DOHH2 (cell line): ENCODE results near the gene C16orf95.

Source experiments
- CTCF ChIP-seq: fragments of 200-600 bp; sonication (generic); IDR thresholded peaks from one replicate; pipeline ENCODE4 v1.5.1; 2014; ENCODE audit warnings: antibody characterized with exemption, mild to moderate bottlenecking, low read depth, low read length; ENCODE audit not compliant: poor library complexity, severe bottlenecking
- EZH2phosphoT487 ChIP-seq: fragments of 200-600 bp; sonication (generic); IDR thresholded peaks from 2 replicates; pipeline ENCODE4 v1.6.1; 2017; ENCODE audit warnings: borderline replicate concordance, mild to moderate bottlenecking, antibody characterized with exemption, low read length, moderate library complexity, mixed read lengths

DNA sequence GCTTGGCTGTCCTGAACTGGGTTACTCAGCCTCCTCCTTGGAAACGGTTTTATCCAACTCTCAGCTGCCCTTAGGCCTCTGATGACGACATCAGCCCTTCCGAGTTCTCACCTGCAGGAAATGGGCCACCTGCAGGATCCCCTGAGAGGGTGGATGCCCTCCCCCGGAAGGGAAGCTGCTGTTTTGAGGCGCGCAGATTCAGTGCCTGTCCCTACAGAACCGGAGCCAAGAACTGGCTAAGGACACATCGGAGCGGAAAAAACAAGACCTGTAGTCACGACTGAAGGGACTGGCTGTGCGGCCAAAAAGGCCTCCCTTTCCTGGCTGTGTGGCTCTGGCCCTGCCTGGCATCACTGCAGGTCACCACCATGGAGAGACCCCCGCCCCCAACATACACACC lies 11.7 kb upstream of the C16orf95 start:
- TF ChIP-seq CTCF (no peak), EZH2phosphoT487 (no peak)
